Measurements from ENCODE around the gene SLIT3. TPM values are rescaled to one million over a fixed set of nuclear protein-coding genes. Genes with fewer than 3 reads are reported as not detected.

SLIT3 gene
- total RNA-seq, 1 donor from 2014 or later: 3.2 TPM

GRCh38 chr5:168752416-168753190 lies 548.3 kb downstream of the SLIT3 start:
- DNase-seq (ENCODE audit: low spot score): no peak
- Mint-ChIP-seq H3K27ac (ENCODE audit: unreplicated experiment) (no peak overlapping the region), H3K4me3 (ENCODE audit: unreplicated experiment) (no peak overlapping the region), H3K9me3 (ENCODE audit: unreplicated experiment) (no peaks in the 10 kb centered on the region), H3K36me3 (ENCODE audit: low read depth, unreplicated experiment) (no peaks in the 10 kb centered on the region), H3K27me3 (ENCODE audit: unreplicated experiment) (peaks cover 5% of the 10 kb centered on the region), H3K4me1 (ENCODE audit: unreplicated experiment) (no peaks in the 10 kb centered on the region)
- TF ChIP-seq CTCF (IDR thresholded peaks at IDR 0.05; ENCODE audit: unreplicated experiment): no peak

- Mint-ChIP-seq H3K36me3 (ENCODE audit: low read depth, unreplicated experiment) (no peaks in the 10 kb centered on the region), H3K4me1 (ENCODE audit: unreplicated experiment) (no peaks in the 10 kb centered on the region), H3K27ac (ENCODE audit: unreplicated experiment) (no peak overlapping the region), H3K9me3 (ENCODE audit: unreplicated experiment) (no peaks in the 10 kb centered on the region), H3K4me3 (ENCODE audit: unreplicated experiment) (no peak overlapping the region), H3K27me3 (ENCODE audit: unreplicated experiment) (peaks cover 5% of the 10 kb centered on the region)
- no peak for DNase-seq (ENCODE audit: low spot score)
- no peak for TF ChIP-seq CTCF (IDR thresholded peaks at IDR 0.05; ENCODE audit: unreplicated experiment)
Observed at GRCh38 chr5:168752012-168752411, 548.9 kb downstream of the SLIT3 start.

DNA sequence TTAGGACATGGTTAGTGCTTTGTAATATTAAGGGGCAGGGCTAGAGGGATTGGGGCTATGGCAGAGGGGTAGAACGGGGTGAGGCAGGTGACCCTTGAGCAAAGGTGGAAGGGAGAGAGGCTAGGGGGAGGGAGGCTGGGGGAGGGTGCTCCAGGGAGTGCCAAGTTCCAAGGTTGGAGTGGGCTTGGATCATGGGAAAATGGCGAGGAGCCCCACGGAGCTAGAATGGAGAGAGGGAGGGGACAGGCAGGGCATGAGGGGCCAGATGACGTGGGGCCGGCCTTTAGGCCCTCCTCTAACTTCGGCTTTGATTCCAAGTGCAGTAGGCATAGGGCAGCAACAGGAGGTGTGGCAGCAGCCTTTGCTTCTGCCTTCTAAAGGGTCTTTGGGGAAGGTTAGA lies 550.0 kb downstream of the SLIT3 start:
- TF ChIP-seq CTCF (IDR thresholded peaks at IDR 0.05; ENCODE audit: unreplicated experiment): no peak
- Mint-ChIP-seq H3K9me3 (ENCODE audit: unreplicated experiment) (no peaks in the 10 kb centered on the region), H3K4me1 (ENCODE audit: unreplicated experiment) (no peaks in the 10 kb centered on the region), H3K36me3 (ENCODE audit: low read depth, unreplicated experiment) (no peaks in the 10 kb centered on the region), H3K4me3 (ENCODE audit: unreplicated experiment) (no peak overlapping the region), H3K27me3 (ENCODE audit: unreplicated experiment) (peaks cover 7% of the 10 kb centered on the region), H3K27ac (ENCODE audit: unreplicated experiment) (no peak overlapping the region)
- no peak for DNase-seq (ENCODE audit: low spot score)

GRCh38 chr5:168749391-168750100 lies 551.4 kb downstream of the SLIT3 start:
- Mint-ChIP-seq H3K9me3 (ENCODE audit: unreplicated experiment) (no peaks in the 10 kb centered on the region), H3K4me3 (ENCODE audit: unreplicated experiment) (no peak overlapping the region), H3K4me1 (ENCODE audit: unreplicated experiment) (no peaks in the 10 kb centered on the region), H3K27me3 (ENCODE audit: unreplicated experiment) (peaks cover 8% of the 10 kb centered on the region), H3K27ac (ENCODE audit: unreplicated experiment) (no peak overlapping the region), H3K36me3 (ENCODE audit: low read depth, unreplicated experiment) (no peaks in the 10 kb centered on the region)
- no peak for DNase-seq (ENCODE audit: low spot score)
- no peak for TF ChIP-seq CTCF (IDR thresholded peaks at IDR 0.05; ENCODE audit: unreplicated experiment)
